IMR-90 (cell line): ENCODE measurements around the gene NT5E. TPM values are rescaled to one million over a fixed set of nuclear protein-coding genes. Genes with fewer than 3 reads are reported as not detected.
A peak's percentile ranks its signal among the peaks of the same experiment; 100 is the strongest.

Experiments used
- ATAC-seq: fragments of 200-7000 bp; cut with Tn5 transposase; 2 replicates; pipeline ENCODE4 v1.9.1; 2020; ENCODE audit warnings: low read depth, mild to moderate bottlenecking, moderate library complexity
- BruUV-seq: library from RNA; stranded (reverse); fragments of 400-500 nt; replicated peaks from 2 replicates; lab custom pipeline; 2021; lab: Mats Ljungman, UMichigan
- CTCF ChIA-PET: fragments of 300-600 bp; formaldehyde crosslinking; extraction: SDS; loops from one replicate; lab custom pipeline; 2021; ENCODE audit warnings: antibody characterized with exemption; lab: Yijun Ruan, JAX
- POLR2A ChIA-PET: fragments of 300-600 bp; sonication (Branson Sonifier 250); formaldehyde crosslinking; loops from one replicate; lab custom pipeline; 2022; ENCODE audit warnings: antibody characterized with exemption; ENCODE audit not compliant: unreplicated experiment; lab: Charles Lee
- DNase-seq: peaks from one replicate; pipeline ENCODE4 v3.0.0; 2013
- H2AFZ ChIP-seq: replicated peaks from 2 replicates; pipeline ENCODE3; 2013; ENCODE audit warnings: low read length, mild to moderate bottlenecking; ENCODE audit not compliant: poor library complexity
- H2AK5ac ChIP-seq: 2 replicates; pipeline ENCODE4 v1.6.1; 2013; ENCODE audit warnings: low read depth, low read length, inconsistent platforms
- H2AK9ac ChIP-seq: replicated peaks from 2 replicates; pipeline ENCODE3; 2013; ENCODE audit warnings: mild to moderate bottlenecking, low read depth, low read length, moderate library complexity; ENCODE audit not compliant: poor library complexity
- H2BK120ac ChIP-seq: 2 replicates; pipeline ENCODE4 v1.6.1; 2013; ENCODE audit warnings: low read depth, low read length, inconsistent platforms
- H2BK15ac ChIP-seq: 3 replicates; pipeline ENCODE4 v1.6.1; 2013; ENCODE audit warnings: low read depth, low read length, inconsistent platforms
- H2BK20ac ChIP-seq: 2 replicates; pipeline ENCODE4 v1.6.1; 2013; ENCODE audit warnings: low read depth, mild to moderate bottlenecking, inconsistent platforms, low read length, moderate library complexity
- H2BK5ac ChIP-seq: 2 replicates; pipeline ENCODE4 v1.6.1; 2013; ENCODE audit warnings: mild to moderate bottlenecking, low read depth, low read length, inconsistent platforms; ENCODE audit not compliant: poor library complexity, severe bottlenecking
- H3K14ac ChIP-seq: replicated peaks from 2 replicates; pipeline ENCODE4 v1.6.1; 2013; ENCODE audit warnings: low read depth, low read length, inconsistent platforms
- H3K18ac ChIP-seq: 2 replicates; pipeline ENCODE4 v1.6.1; 2013; ENCODE audit warnings: low read depth, low read length, control low read depth
- H3K23ac ChIP-seq: 2 replicates; pipeline ENCODE4 v1.6.1; 2013; ENCODE audit warnings: low read depth, low read length, inconsistent platforms
- H3K27ac ChIP-seq: 2 replicates; pipeline ENCODE4 v1.5.1; 2013; ENCODE audit warnings: mild to moderate bottlenecking, control low read depth, low read length; ENCODE audit not compliant: insufficient read depth
- H3K27me3 ChIP-seq: 2 replicates; pipeline ENCODE4 v1.6.1; 2013; ENCODE audit warnings: low read length; ENCODE audit not compliant: control insufficient read depth, insufficient read depth
- H3K36me3 ChIP-seq: 2 replicates; pipeline ENCODE4 v1.6.1; 2013; ENCODE audit warnings: low read length, mixed read lengths; ENCODE audit not compliant: control insufficient read depth, insufficient read depth
- H3K4ac ChIP-seq: 2 replicates; pipeline ENCODE4 v1.6.1; 2013; ENCODE audit warnings: low read depth, low read length, inconsistent platforms
- H3K4me1 ChIP-seq: 2 replicates; pipeline ENCODE4 v1.6.1; 2013; ENCODE audit warnings: low read length, mixed read lengths; ENCODE audit not compliant: control insufficient read depth, insufficient read depth
- H3K4me2 ChIP-seq: 2 replicates; pipeline ENCODE4 v1.6.1; 2013; ENCODE audit warnings: low read depth, mild to moderate bottlenecking, control low read depth, low read length, moderate library complexity
- H3K4me3 ChIP-seq: 2 replicates; pipeline ENCODE4 v1.5.1; 2013; ENCODE audit warnings: low read depth, mild to moderate bottlenecking, control low read depth, low read length, moderate library complexity; ENCODE audit not compliant: insufficient read depth
- H3K56ac ChIP-seq: 2 replicates; pipeline ENCODE4 v1.6.1; 2013; ENCODE audit warnings: low read length, inconsistent platforms; ENCODE audit not compliant: insufficient read depth; ENCODE audit errors: extremely low read depth
- H3K79me1 ChIP-seq, 2 experiments: 2 replicates each; pipeline ENCODE4 v1.6.1; 2013; ENCODE audit warnings: low read length in 2 of 2, inconsistent platforms in 1 of 2, low read depth in 1 of 2
- H3K9ac ChIP-seq: 2 replicates; pipeline ENCODE4 v1.6.1; 2013; ENCODE audit warnings: low read depth, low read length, control low read depth
- H3K9me1 ChIP-seq: 2 replicates; pipeline ENCODE4 v1.6.1; 2013; ENCODE audit warnings: low read length, inconsistent platforms; ENCODE audit not compliant: insufficient read depth
- H3K9me3 ChIP-seq: 2 replicates; pipeline ENCODE4 v1.6.1; 2013; ENCODE audit warnings: low read length; ENCODE audit not compliant: control insufficient read depth, insufficient read depth
- H4K20me1 ChIP-seq: 2 replicates; pipeline ENCODE4 v1.6.1; 2013; ENCODE audit warnings: low read length, inconsistent platforms; ENCODE audit not compliant: insufficient read depth
- H4K5ac ChIP-seq: 2 replicates; pipeline ENCODE4 v1.6.1; 2013; ENCODE audit warnings: mild to moderate bottlenecking, low read depth, low read length, control low read depth
- H4K8ac ChIP-seq, 2 experiments: 2 replicates each; pipeline ENCODE4 v1.6.1; 2013; ENCODE audit warnings: low read depth in 2 of 2, low read length in 2 of 2, control low read depth in 1 of 2, inconsistent platforms in 1 of 2
- H4K91ac ChIP-seq: 2 replicates; pipeline ENCODE4 v1.6.1; 2013; ENCODE audit warnings: low read depth, low read length, inconsistent platforms; ENCODE audit not compliant: insufficient read depth
- BHLHE40 ChIP-seq: fragments of 150-350 bp; IDR thresholded peaks from 2 replicates; pipeline ENCODE4 v1.6.1; 2016; ENCODE audit warnings: mild to moderate bottlenecking, low read depth, low read length
- CEBPB ChIP-seq: IDR thresholded peaks from 2 replicates; pipeline ENCODE4 v1.6.1; 2012; ENCODE audit warnings: low read depth, low read length, improper control_type of control experiment
- CHD1 ChIP-seq: IDR thresholded peaks from 2 replicates; pipeline ENCODE4 v1.6.1; 2012; ENCODE audit warnings: low read depth, low read length, improper control_type of control experiment
- CTCF ChIP-seq: conservative IDR thresholded peaks from 2 replicates; pipeline ENCODE4 v1.5.1; 2012; ENCODE audit warnings: mild to moderate bottlenecking, low read depth, low read length, improper control_type of control experiment
- FOS ChIP-seq: fragments of 150-350 bp; IDR thresholded peaks from 2 replicates; pipeline ENCODE4 v1.6.1; 2016; ENCODE audit warnings: low read depth, low read length
- MAFK ChIP-seq: IDR thresholded peaks from 2 replicates; pipeline ENCODE4 v1.6.1; 2012; ENCODE audit warnings: low read depth, low read length, improper control_type of control experiment
- MAZ ChIP-seq: IDR thresholded peaks from 2 replicates; pipeline ENCODE4 v1.6.1; 2012; ENCODE audit warnings: low read depth, mild to moderate bottlenecking, low read length, improper control_type of control experiment, moderate library complexity, borderline replicate concordance
- MXI1 ChIP-seq: IDR thresholded peaks from 2 replicates; pipeline ENCODE4 v1.6.1; 2012; ENCODE audit warnings: low read depth, mild to moderate bottlenecking, low read length, moderate library complexity, borderline replicate concordance
- NFE2L2 ChIP-seq: fragments of 150-350 bp; IDR thresholded peaks from 2 replicates; pipeline ENCODE4 v1.6.1; 2016; ENCODE audit warnings: low read depth, mild to moderate bottlenecking, low read length
- RAD21 ChIP-seq: IDR thresholded peaks from 2 replicates; pipeline ENCODE4 v1.6.1; 2012; ENCODE audit warnings: low read length, improper control_type of control experiment
- RCOR1 ChIP-seq: IDR thresholded peaks from 2 replicates; pipeline ENCODE4 v1.6.1; 2012; ENCODE audit warnings: mild to moderate bottlenecking, low read length, improper control_type of control experiment; ENCODE audit not compliant: insufficient replicate concordance
- RFX5 ChIP-seq: IDR thresholded peaks from 2 replicates; pipeline ENCODE4 v1.8.0; 2012; ENCODE audit warnings: low read depth, mild to moderate bottlenecking, low read length, moderate library complexity
- SMC3 ChIP-seq: fragments of 150-350 bp; IDR thresholded peaks from 2 replicates; pipeline ENCODE4 v1.6.1; 2016; ENCODE audit warnings: low read depth, mild to moderate bottlenecking, antibody characterized with exemption, low read length, moderate library complexity
- USF2 ChIP-seq: fragments of 150-350 bp; IDR thresholded peaks from 2 replicates; pipeline ENCODE4 v1.6.1; 2017; ENCODE audit warnings: mild to moderate bottlenecking, antibody characterized with exemption, low read length, low read depth
- dilution Hi-C: fragments of 300-500 bp; cut with HindIII; formaldehyde crosslinking; loops from one replicate; pipeline ENCODE4 v1.14.3; 2018; ENCODE audit warnings: low sequenced_read_pairs; ENCODE audit not compliant: unreplicated experiment
- in situ Hi-C: fragments of 300-500 bp; cut with MboI; formaldehyde crosslinking; loops from 3 replicates; pipeline ENCODE4 v1.14.3; 2019; ENCODE audit warnings: low sequenced_read_pairs, inconsistent platforms, mixed read lengths
- intact Hi-C: fragments of 100-400 bp; cut with micrococcal nuclease; formaldehyde crosslinking; loops from 2 replicates; pipeline ENCODE4 v1.10.0; 2022
- polyA plus RNA-seq, 3 experiments: library from polyadenylated mRNA; depleted of rRNA; stranded (reverse); fragments of >200 nt; gene quantifications; 2 replicates each; pipeline ENCODE4 v1.2.3, GENCODE V29; 2012; ENCODE audit warnings: low replicate concordance in 1 of 3
- total RNA-seq: library from RNA; depleted of rRNA; stranded (reverse); fragments of >200 nt; gene quantifications from 2 replicates; pipeline ENCODE4 v1.2.3, GENCODE V29; 2012
- TF ChIP-seq, protein P1 (sequence below): fragments of 150-350 bp; IDR thresholded peaks from 2 replicates; pipeline ENCODE4 v1.6.1; 2016; ENCODE audit warnings: low read depth, mild to moderate bottlenecking, low read length, moderate library complexity, borderline replicate concordance

NT5E gene
- total and polyA plus RNA-seq, 2 of the 4 experiments (the other 2 are of a cell fraction) = 153 to 280 TPM

DNA sequence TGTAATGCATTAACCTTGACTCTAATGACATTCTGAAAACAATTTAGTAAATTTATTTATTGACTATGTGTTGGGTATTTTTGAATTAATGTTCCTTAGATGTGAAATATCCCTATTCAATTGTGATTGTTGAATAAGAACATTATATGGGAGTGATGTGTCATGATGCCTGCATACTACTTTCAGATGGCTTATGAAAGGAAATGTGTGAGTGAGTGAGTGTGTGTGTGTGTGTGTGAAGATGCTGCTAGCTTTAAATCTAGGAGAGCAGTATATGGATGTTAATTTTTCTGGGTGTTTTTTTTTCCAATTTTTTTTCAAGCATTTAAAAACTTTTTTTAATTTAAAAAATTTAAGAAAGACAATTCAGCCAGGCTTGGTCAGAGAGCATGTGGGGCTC, 32.5 kb upstream of the NT5E start:
- no peak for TF ChIP-seq MXI1
- TF ChIP-seq USF2 = no peak
- no peak for TF ChIP-seq CEBPB
- TF ChIP-seq RFX5 = no peak
- no peak for TF ChIP-seq CHD1
- no peak for TF ChIP-seq NFE2L2
- no peak for TF ChIP-seq FOS
- no peak for TF ChIP-seq RCOR1
- TF ChIP-seq BHLHE40 = no peak
- TF ChIP-seq MAZ = no peak
- TF ChIP-seq, protein P1, sequence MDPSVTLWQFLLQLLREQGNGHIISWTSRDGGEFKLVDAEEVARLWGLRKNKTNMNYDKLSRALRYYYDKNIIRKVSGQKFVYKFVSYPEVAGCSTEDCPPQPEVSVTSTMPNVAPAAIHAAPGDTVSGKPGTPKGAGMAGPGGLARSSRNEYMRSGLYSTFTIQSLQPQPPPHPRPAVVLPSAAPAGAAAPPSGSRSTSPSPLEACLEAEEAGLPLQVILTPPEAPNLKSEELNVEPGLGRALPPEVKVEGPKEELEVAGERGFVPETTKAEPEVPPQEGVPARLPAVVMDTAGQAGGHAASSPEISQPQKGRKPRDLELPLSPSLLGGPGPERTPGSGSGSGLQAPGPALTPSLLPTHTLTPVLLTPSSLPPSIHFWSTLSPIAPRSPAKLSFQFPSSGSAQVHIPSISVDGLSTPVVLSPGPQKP = no peak
- TF ChIP-seq RAD21 = no peak
- TF ChIP-seq MAFK = no peak
- TF ChIP-seq SMC3 = no peak
- TF ChIP-seq CTCF = no peak
- Histone ChIP-seq H4K91ac (peak overlapping the region; percentile 76), H3K23ac (peak overlapping the region; percentile 68; the same call in 1 of the 2 replicates), H3K4ac (peak overlapping the region; percentile 70; the same call in 1 of the 2 replicates), H2AFZ (no peak overlapping the region), H2BK5ac (peak overlapping the region; percentile 93), H2BK120ac (peak overlapping the region; percentile 91; the same call in 1 of the 2 replicates), H3K9me3 (no peaks in the 10 kb centered on the region), H3K9ac (no peak overlapping the region), H4K20me1 (no peaks in the 10 kb centered on the region), H3K79me1 (peaks cover 4 to 7% of the 10 kb centered on the region in 2 experiments; a peak in 1 of 4 replicates), H3K27me3 (no peaks in the 10 kb centered on the region), H3K27ac (no peak overlapping the region), H4K5ac (no peak overlapping the region; the same call in 1 of the 2 replicates), H3K4me3 (no peak overlapping the region), H2AK5ac (peak overlapping the region; percentile 67), H3K18ac (peak overlapping the region; percentile 91; the same call in 1 of the 2 replicates), H2AK9ac (no peak overlapping the region), H2BK20ac (peak overlapping the region; percentile 84), H3K4me2 (no peak overlapping the region; the same call in 1 of the 2 replicates), H3K36me3 (no peaks in the 10 kb centered on the region), H3K9me1 (peaks cover 6% of the 10 kb centered on the region), H4K8ac (peak overlapping the region; percentile 60 to 70; a peak in 2 of 4 replicates), H3K14ac (peak overlapping the region; percentile 72; the same call in 1 of the 2 replicates), H3K56ac (no peak overlapping the region), H2BK15ac (peak overlapping the region; percentile 20; the same call in 1 of the 3 replicates), H3K4me1 (peaks cover 35% of the 10 kb centered on the region)
- dilution Hi-C loops (no loop called here), intact Hi-C loops (loop anchor here (1.0 kb wide), 1 partner anchor 14 kb away; no protein-coding TSS in a partner anchor), in situ Hi-C loops (no loop called here)
- ChIA-PET CTCF (interaction anchor here (0.6 kb wide), 1 partner anchor 1729 kb away, joined by 3 read pairs; no protein-coding TSS in a partner anchor), POLR2A (no interaction called here)
- no TSS peak for BruUV-seq
- ATAC-seq (no peak), DNase-seq (peak; percentile 75)
